Measurements from ENCODE around the gene PRIMA1.

Gene PRIMA1

GRCh38 chr14:93685121-93685895 lies 103.0 kb downstream of the PRIMA1 start:
- no peak for DNase-seq (ENCODE audit: low read depth)
- in situ Hi-C loops (cut with HindIII; ENCODE audit: low sequenced_read_pairs): no loop called here
- TF ChIP-seq CTCF (IDR thresholded peaks at IDR 0.05; ENCODE audit: low read depth, low read length, missing control alignments): no peak
- H3K4me3 ChIP-seq (ENCODE audit: low read depth, low read length): no peak overlapping the region

- TF ChIP-seq CTCF (IDR thresholded peaks at IDR 0.05; ENCODE audit: low read depth, low read length, missing control alignments): no peak
- DNase-seq (ENCODE audit: low read depth): no peak
- H3K4me3 ChIP-seq (ENCODE audit: low read depth, low read length): no peak overlapping the region
- in situ Hi-C loops (cut with HindIII; ENCODE audit: low sequenced_read_pairs): no loop called here
Observed at GRCh38 chr14:93683226-93683625, 105.1 kb downstream of the PRIMA1 start.

DNA sequence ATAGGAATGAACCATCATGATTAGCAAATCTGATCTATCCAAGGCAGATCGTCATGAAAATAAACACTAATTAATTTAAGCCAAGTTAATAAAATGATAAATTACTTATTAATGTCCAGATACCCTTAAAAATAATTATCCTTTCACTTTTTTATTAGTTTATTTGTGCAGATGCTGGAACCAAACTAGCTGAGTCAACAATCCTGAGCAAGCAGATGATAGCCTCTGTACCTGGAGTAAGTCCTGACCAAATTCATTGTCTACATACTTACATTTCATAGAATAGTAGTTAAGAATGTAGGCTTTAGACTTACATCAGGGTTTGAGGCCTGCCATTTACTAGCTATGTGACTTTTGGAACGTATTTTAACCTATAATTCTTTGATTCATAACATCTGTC lies 105.8 kb downstream of the PRIMA1 start:
- TF ChIP-seq CTCF (IDR thresholded peaks at IDR 0.05; ENCODE audit: low read depth, low read length, missing control alignments): no peak
- no peak for DNase-seq (ENCODE audit: low read depth)
- in situ Hi-C loops (cut with HindIII; ENCODE audit: low sequenced_read_pairs): no loop called here

GRCh38 chr14:93676416-93676958 lies 111.8 kb downstream of the PRIMA1 start:
- no peak for DNase-seq (ENCODE audit: low read depth)
- in situ Hi-C loops (cut with HindIII; ENCODE audit: low sequenced_read_pairs): no loop called here
- TF ChIP-seq CTCF (IDR thresholded peaks at IDR 0.05; ENCODE audit: low read depth, low read length, missing control alignments): no peak
- H3K4me3 ChIP-seq (ENCODE audit: low read depth, low read length): no peak overlapping the region

More for the DNA sequence above, 105.8 kb downstream of the PRIMA1 start:
- no peak overlapping the region for H3K4me3 ChIP-seq (ENCODE audit: low read depth, low read length)

DNA sequence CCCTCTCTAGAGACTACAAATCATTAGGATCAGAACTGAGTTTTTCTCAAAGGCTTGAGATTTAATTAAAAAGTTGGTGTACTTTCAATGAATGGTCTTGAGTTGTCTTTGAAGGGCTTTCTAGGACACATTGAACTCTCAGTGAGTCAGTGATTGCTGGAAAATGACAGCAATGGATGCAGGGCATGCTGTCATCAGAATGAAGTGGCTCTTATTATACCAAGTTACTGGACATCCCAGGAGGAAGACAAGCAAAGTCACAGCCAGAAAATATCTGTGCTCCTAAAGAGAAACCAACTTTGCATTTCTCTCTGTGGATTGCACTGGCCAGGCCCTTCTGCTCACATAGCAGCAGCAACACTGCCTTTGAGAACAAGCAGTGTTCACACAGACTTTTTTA lies 112.6 kb downstream of the PRIMA1 start:
- no peak for DNase-seq (ENCODE audit: low read depth)
- no peak for TF ChIP-seq CTCF (IDR thresholded peaks at IDR 0.05; ENCODE audit: low read depth, low read length, missing control alignments)
- in situ Hi-C loops (cut with HindIII; ENCODE audit: low sequenced_read_pairs): no loop called here
- H3K4me3 ChIP-seq (ENCODE audit: low read depth, low read length): no peak overlapping the region

- in situ Hi-C loops (cut with HindIII; ENCODE audit: low sequenced_read_pairs): no loop called here
- H3K4me3 ChIP-seq (ENCODE audit: low read depth, low read length): no peak overlapping the region
- TF ChIP-seq CTCF (IDR thresholded peaks at IDR 0.05; ENCODE audit: low read depth, low read length, missing control alignments): no peak
- DNase-seq (ENCODE audit: low read depth): no peak
Observed at GRCh38 chr14:93674343-93674742, 113.9 kb downstream of the PRIMA1 start.

All from astrocyte of the cerebellum (primary cell).